Caco-2 (cell line): ENCODE measurements around the gene TENM4. TPM values are rescaled to one million over a fixed set of nuclear protein-coding genes. Genes with fewer than 3 reads are reported as not detected.

Experiments used
- BruUV-seq: library from RNA; stranded (reverse); fragments of 400-500 nt; replicated peaks from 2 replicates; lab custom pipeline; 2021; lab: Mats Ljungman, UMichigan
- CTCF ChIA-PET: fragments of 300-600 bp; sonication (Branson Sonifier 250); formaldehyde crosslinking; loops from one replicate; lab custom pipeline; 2022; ENCODE audit warnings: antibody characterized with exemption; lab: Charles Lee
- POLR2A ChIA-PET: fragments of 300-600 bp; sonication (Branson Sonifier 250); formaldehyde crosslinking; loops from one replicate; lab custom pipeline; 2022; ENCODE audit warnings: antibody characterized with exemption; lab: Charles Lee
- DNase-seq, 2 experiments: peaks; one replicate each; pipeline versions ENCODE4 v3.0.0 to v3.0.0-alpha.2; 2020 to 2022
- H3K27me3 ChIP-seq: replicated peaks from 2 replicates; pipeline ENCODE4 v1.6.0; 2011; ENCODE audit warnings: low read length; ENCODE audit not compliant: control insufficient read depth, insufficient read depth
- H3K36me3 ChIP-seq: 2 replicates; pipeline ENCODE4 v1.5.1; 2011; ENCODE audit warnings: low read length; ENCODE audit not compliant: control insufficient read depth, insufficient read depth
- H3K4me1 ChIP-seq: fragments of 250-450 bp; sonication (Bioruptor Pico); 2 replicates; pipeline ENCODE4 v1.5.1; 2020; ENCODE audit warnings: mild to moderate bottlenecking
- H3K4me3 ChIP-seq: 2 replicates; pipeline ENCODE4 v1.5.1; 2011; ENCODE audit warnings: low read depth, mild to moderate bottlenecking, control low read depth, low read length
- H3K9me3 ChIP-seq: fragments of 250-450 bp; sonication (Bioruptor Pico); 2 replicates; pipeline ENCODE4 v1.5.1; 2020; ENCODE audit warnings: mild to moderate bottlenecking, moderate library complexity
- H3K27ac Mint-ChIP-seq: one replicate; pipeline ENCODE4 v1.8.0; 2022; ENCODE audit warnings: mixed read lengths; ENCODE audit not compliant: unreplicated experiment
- H3K27me3 Mint-ChIP-seq: one replicate; pipeline ENCODE4 v1.8.0; 2022; ENCODE audit warnings: mixed read lengths; ENCODE audit not compliant: insufficient read depth, unreplicated experiment
- H3K36me3 Mint-ChIP-seq: one replicate; pipeline ENCODE4 v1.8.0; 2022; ENCODE audit warnings: mild to moderate bottlenecking, mixed read lengths; ENCODE audit not compliant: insufficient read depth, unreplicated experiment
- H3K4me1 Mint-ChIP-seq: one replicate; pipeline ENCODE4 v1.8.0; 2022; ENCODE audit warnings: low read depth, mixed read lengths; ENCODE audit not compliant: unreplicated experiment
- H3K4me3 Mint-ChIP-seq: one replicate; pipeline ENCODE4 v1.8.0; 2022; ENCODE audit warnings: mild to moderate bottlenecking, moderate library complexity, mixed read lengths; ENCODE audit not compliant: unreplicated experiment
- H3K9me3 Mint-ChIP-seq: one replicate; pipeline ENCODE4 v1.8.0; 2022; ENCODE audit warnings: mixed read lengths; ENCODE audit not compliant: unreplicated experiment
- intact Hi-C: fragments of 100-400 bp; cut with micrococcal nuclease; formaldehyde crosslinking; loops from one replicate; pipeline ENCODE4 v1.10.0; 2022; ENCODE audit not compliant: unreplicated experiment
- total RNA-seq: library from RNA; stranded (reverse); gene quantifications from 2 replicates; pipeline ENCODE4 v1.2.3, GENCODE V29; 2022
- TF ChIP-seq, protein P1 (sequence below), 2 experiments: fragments of 200-600 bp in 1 of 2; IDR thresholded peaks; 1 replicate in 1 of 2; 2 replicates in 1 of 2; pipeline versions ENCODE4 v1.5.1 to v1.8.0; 2011 to 2022; ENCODE audit warnings: antibody characterized with exemption in 1 of 2, control low read depth in 1 of 2, inconsistent platforms in 1 of 2, low read depth in 1 of 2, low read length in 1 of 2, mild to moderate bottlenecking in 1 of 2, moderate library complexity in 1 of 2; ENCODE audit not compliant: insufficient read depth in 1 of 2, severe bottlenecking in 1 of 2, unreplicated experiment in 1 of 2

The TENM4 gene
- total RNA-seq, 1 experiment from 2014 or later, result 1.1 TPM

DNA sequence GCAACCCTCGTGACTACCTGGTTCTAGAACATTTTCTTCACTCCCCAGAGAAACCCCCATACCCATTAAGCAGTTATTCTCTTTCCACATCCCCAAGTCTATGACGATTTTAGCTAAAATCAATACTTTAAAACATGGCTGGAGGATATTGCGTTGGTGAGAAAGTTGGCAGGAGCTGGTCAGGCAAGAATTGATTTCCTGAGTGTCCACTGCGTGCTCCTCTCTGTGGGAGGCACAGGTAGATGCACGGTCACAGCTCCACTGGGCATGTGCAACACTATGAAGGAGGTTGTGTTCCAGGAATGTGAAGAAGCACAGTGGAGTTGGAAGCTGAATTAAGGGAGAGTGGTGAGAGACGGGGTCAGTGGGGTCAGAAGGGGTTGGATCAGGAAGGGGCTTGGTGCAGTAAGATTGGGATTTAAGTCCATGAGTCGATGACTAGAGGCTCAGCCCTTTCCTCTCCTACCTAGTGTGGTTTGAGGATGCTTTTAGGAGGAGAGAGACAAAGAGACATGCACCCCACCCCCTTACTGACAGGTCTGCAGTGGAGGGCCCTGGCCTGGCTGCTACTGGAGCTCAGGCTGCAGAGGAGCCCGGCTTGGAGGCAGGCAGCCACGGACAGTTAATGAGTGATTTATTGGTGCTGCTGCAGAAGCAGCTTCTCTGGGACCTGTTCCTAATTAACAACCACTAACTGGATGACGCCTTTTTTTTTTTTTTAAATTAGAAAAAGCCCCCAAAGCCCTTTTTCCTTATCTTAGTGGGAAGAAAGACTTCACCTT, 395.6 kb downstream of the TENM4 start:
- H3K27ac Mint-ChIP-seq, result no peak overlapping the region
- POLR2A ChIA-PET, result no interaction called here
- intact Hi-C loops, result no loop called here
- BruUV-seq, result no TSS peak
- CTCF ChIA-PET, result interaction anchor here (0.6 to 0.7 kb wide), 2 partner anchors 323 to 329 kb away, joined by 3 to 4 read pairs; no protein-coding TSS in a partner anchor
- H3K27me3 Mint-ChIP-seq, result peaks cover 6% of the 10 kb centered on the region
- no peaks in the 10 kb centered on the region for H3K27me3 ChIP-seq
- no peaks in the 10 kb centered on the region for H3K36me3 ChIP-seq
- H3K4me1 ChIP-seq, result no peaks in the 10 kb centered on the region
- DNase-seq, result no peak
- TF ChIP-seq, protein P1, sequence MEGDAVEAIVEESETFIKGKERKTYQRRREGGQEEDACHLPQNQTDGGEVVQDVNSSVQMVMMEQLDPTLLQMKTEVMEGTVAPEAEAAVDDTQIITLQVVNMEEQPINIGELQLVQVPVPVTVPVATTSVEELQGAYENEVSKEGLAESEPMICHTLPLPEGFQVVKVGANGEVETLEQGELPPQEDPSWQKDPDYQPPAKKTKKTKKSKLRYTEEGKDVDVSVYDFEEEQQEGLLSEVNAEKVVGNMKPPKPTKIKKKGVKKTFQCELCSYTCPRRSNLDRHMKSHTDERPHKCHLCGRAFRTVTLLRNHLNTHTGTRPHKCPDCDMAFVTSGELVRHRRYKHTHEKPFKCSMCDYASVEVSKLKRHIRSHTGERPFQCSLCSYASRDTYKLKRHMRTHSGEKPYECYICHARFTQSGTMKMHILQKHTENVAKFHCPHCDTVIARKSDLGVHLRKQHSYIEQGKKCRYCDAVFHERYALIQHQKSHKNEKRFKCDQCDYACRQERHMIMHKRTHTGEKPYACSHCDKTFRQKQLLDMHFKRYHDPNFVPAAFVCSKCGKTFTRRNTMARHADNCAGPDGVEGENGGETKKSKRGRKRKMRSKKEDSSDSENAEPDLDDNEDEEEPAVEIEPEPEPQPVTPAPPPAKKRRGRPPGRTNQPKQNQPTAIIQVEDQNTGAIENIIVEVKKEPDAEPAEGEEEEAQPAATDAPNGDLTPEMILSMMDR (IDR thresholded peaks at IDR 0.05; ENCODE audit: insufficient read depth in 1 of 2, low read depth in 1 of 2, low read length in 1 of 2, severe bottlenecking in 1 of 2, unreplicated experiment in 1 of 2), result no peak
- no peak overlapping the region for H3K4me3 ChIP-seq
- H3K9me3 Mint-ChIP-seq, result no peaks in the 10 kb centered on the region
- peaks cover 11% of the 10 kb centered on the region for H3K4me1 Mint-ChIP-seq
- no peaks in the 10 kb centered on the region for H3K36me3 Mint-ChIP-seq
- no peaks in the 10 kb centered on the region for H3K9me3 ChIP-seq
- H3K4me3 Mint-ChIP-seq, result no peak overlapping the region

DNA sequence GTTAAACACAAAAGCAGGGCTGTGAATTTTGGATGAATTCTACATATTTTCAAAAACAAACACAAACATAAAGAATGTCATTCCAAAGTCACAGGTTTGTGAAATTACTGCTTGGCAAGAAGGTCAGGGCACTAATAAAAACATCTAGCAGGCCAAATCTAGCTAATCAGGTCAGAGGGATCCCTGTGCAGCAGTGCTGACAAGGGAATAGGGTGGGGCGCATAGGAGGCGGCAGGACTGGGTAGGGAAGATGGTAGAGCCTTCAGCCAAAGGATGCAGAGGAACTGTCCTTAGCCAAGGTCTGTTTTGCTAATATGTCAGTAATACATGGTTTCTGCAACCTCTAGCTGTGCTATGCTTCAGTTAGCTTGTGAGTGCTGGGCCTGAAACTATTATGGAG, 396.6 kb downstream of the TENM4 start:
- Histone ChIP-seq H3K27me3 (no peaks in the 10 kb centered on the region), H3K4me1 (no peaks in the 10 kb centered on the region), H3K36me3 (no peaks in the 10 kb centered on the region), H3K9me3 (no peaks in the 10 kb centered on the region), H3K4me3 (no peak overlapping the region)
- Mint-ChIP-seq H3K4me3 (no peak overlapping the region), H3K4me1 (peaks cover 11% of the 10 kb centered on the region), H3K9me3 (no peaks in the 10 kb centered on the region), H3K27me3 (peaks cover 6% of the 10 kb centered on the region), H3K27ac (no peak overlapping the region), H3K36me3 (no peaks in the 10 kb centered on the region)
- DNase-seq, result no peak
- ChIA-PET CTCF (no interaction called here), POLR2A (no interaction called here)
- no TSS peak for BruUV-seq
- TF ChIP-seq, protein P1 (IDR thresholded peaks at IDR 0.05; ENCODE audit: insufficient read depth in 1 of 2, low read depth in 1 of 2, low read length in 1 of 2, severe bottlenecking in 1 of 2, unreplicated experiment in 1 of 2), result no peak
- intact Hi-C loops, result no loop called here

DNA sequence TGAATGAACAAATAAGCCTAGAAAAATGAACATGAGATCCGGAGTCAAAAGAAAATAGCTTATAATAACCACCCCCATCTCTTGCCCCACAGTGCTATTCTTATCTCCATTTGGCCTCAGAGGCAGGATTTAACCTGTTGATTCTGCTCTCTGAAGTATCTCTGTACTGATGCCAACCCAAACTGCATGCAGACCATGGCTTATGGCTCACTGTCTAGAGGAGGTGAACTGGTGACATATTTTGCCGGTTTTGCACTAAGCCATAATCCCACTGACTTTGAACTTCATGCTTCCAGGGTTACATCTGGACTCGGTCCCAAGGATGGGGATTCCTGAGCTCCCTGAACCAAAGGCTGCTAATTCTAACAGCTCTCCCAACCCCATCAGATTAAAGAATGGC, 397.1 kb downstream of the TENM4 start:
- H3K4me1 Mint-ChIP-seq, result peaks cover 11% of the 10 kb centered on the region
- no peaks in the 10 kb centered on the region for H3K9me3 ChIP-seq
- no peaks in the 10 kb centered on the region for H3K36me3 Mint-ChIP-seq
- H3K27me3 Mint-ChIP-seq, result peaks cover 7% of the 10 kb centered on the region
- H3K27me3 ChIP-seq, result no peaks in the 10 kb centered on the region
- no peaks in the 10 kb centered on the region for H3K36me3 ChIP-seq
- H3K4me1 ChIP-seq, result no peaks in the 10 kb centered on the region
- intact Hi-C loops, result no loop called here
- CTCF ChIA-PET, result no interaction called here
- DNase-seq, result no peak
- H3K4me3 ChIP-seq, result no peak overlapping the region
- H3K9me3 Mint-ChIP-seq, result no peaks in the 10 kb centered on the region
- POLR2A ChIA-PET, result no interaction called here
- no peak overlapping the region for H3K4me3 Mint-ChIP-seq
- TF ChIP-seq, protein P1 (IDR thresholded peaks at IDR 0.05; ENCODE audit: insufficient read depth in 1 of 2, low read depth in 1 of 2, low read length in 1 of 2, severe bottlenecking in 1 of 2, unreplicated experiment in 1 of 2), result no peak
- no TSS peak for BruUV-seq
- H3K27ac Mint-ChIP-seq, result no peak overlapping the region
